Fibroblast of villous mesenchyme (primary cell): Measurements from ENCODE around the gene PISD. TPM values are rescaled to one million over a fixed set of nuclear protein-coding genes. Genes with fewer than 3 reads are reported as not detected.

Source experiments
- total RNA-seq: library from RNA; depleted of rRNA; stranded (reverse); fragments of >200 nt; gene quantifications from 2 replicates; pipeline ENCODE4 v1.2.3, GENCODE V29; 2012

PISD gene
- total RNA-seq, 1 donor, result 56.6 TPM

Other genes with a start within 250 kb of the PISD start
- gene EIF4ENIF1, start 172.4 kb downstream of the PISD start, total RNA-seq, result 13.5 and 25.0 TPM in 2 replicates
- 15.5 and 17.1 TPM in 2 replicates for gene SFI1, start 165.7 kb downstream of the PISD start, total RNA-seq
- 22.2 and 30.2 TPM in 2 replicates for gene PRR14L, start 87.9 kb upstream of the PISD start, total RNA-seq
- 11.0 and 13.0 TPM in 2 replicates for gene DEPDC5, start 91.8 kb upstream of the PISD start, total RNA-seq